Neural cell (in vitro differentiated cells): Measurements from ENCODE around the gene PWP2. TPM values are rescaled to one million over a fixed set of nuclear protein-coding genes. Genes with fewer than 3 reads are reported as not detected.

Experiments
- H2AFZ ChIP-seq: fragments of 200-600, 300-800 bp; sonication (generic), shearing (Covaris generic); 2 replicates; pipeline ENCODE4 v1.6.0; 2014; ENCODE audit warnings: low read depth, mild to moderate bottlenecking, antibody characterized with exemption, low read length, moderate library complexity
- H3F3A ChIP-seq: fragments of 200-600 bp; shearing (Covaris generic); 2 replicates; pipeline ENCODE4 v1.6.1; 2016; ENCODE audit warnings: mild to moderate bottlenecking, moderate library complexity, mixed read lengths, antibody characterized with exemption, low read length; ENCODE audit not compliant: insufficient read depth, poor library complexity, severe bottlenecking
- H3K27ac ChIP-seq: fragments of 200-600, 300-800 bp; sonication (generic), shearing (Covaris generic); 2 replicates; pipeline ENCODE4 v1.5.1; 2014; ENCODE audit warnings: mild to moderate bottlenecking, low read length, moderate library complexity
- H3K27me3 ChIP-seq: fragments of 300-800, 200-600 bp; sonication (generic), shearing (Covaris generic); 2 replicates; pipeline ENCODE4 v1.6.0; 2014; ENCODE audit warnings: mild to moderate bottlenecking, low read depth, low read length, moderate library complexity; ENCODE audit not compliant: insufficient read depth
- H3K36me3 ChIP-seq: fragments of 300-800, 200-600 bp; sonication (generic), shearing (Covaris generic); 2 replicates; pipeline ENCODE4 v1.5.1; 2014; ENCODE audit warnings: mild to moderate bottlenecking, antibody characterized with exemption, low read length, moderate library complexity; ENCODE audit not compliant: insufficient read depth
- H3K4me2 ChIP-seq: fragments of 300-800, 200-600 bp; sonication (generic), shearing (Covaris generic); 2 replicates; pipeline ENCODE4 v1.6.0; 2014; ENCODE audit warnings: mild to moderate bottlenecking, low read length
- H3K4me3 ChIP-seq: fragments of 300-800, 200-600 bp; sonication (generic), shearing (Covaris generic); 2 replicates; pipeline ENCODE4 v1.5.1; 2014; ENCODE audit warnings: mild to moderate bottlenecking, low read length, moderate library complexity
- H3K79me2 ChIP-seq: fragments of 200-600 bp; shearing (Covaris generic); replicated peaks from 2 replicates; pipeline ENCODE4 v1.6.0; 2014; ENCODE audit warnings: mild to moderate bottlenecking, low read length, moderate library complexity; ENCODE audit not compliant: insufficient read depth
- H3K9ac ChIP-seq: fragments of 300-800, 200-600 bp; sonication (generic), shearing (Covaris generic); 2 replicates; pipeline ENCODE4 v1.6.1; 2016; ENCODE audit warnings: mild to moderate bottlenecking, low read length, mixed read lengths
- H3K9me2 ChIP-seq: fragments of 200-600 bp; shearing (Covaris generic); 2 replicates; pipeline ENCODE4 v1.6.1; 2016; ENCODE audit warnings: mild to moderate bottlenecking, low read length, mixed read lengths; ENCODE audit not compliant: insufficient read depth
- H3K9me3 ChIP-seq: fragments of 200-600, 300-800 bp; sonication (generic), shearing (Covaris generic); 2 replicates; pipeline ENCODE4 v1.6.1; 2016; ENCODE audit warnings: mild to moderate bottlenecking, mixed run types, low read length, moderate library complexity, mixed read lengths
- H4K20me1 ChIP-seq: fragments of 200-600 bp; shearing (Covaris generic); 2 replicates; pipeline ENCODE4 v1.6.1; 2016; ENCODE audit warnings: mild to moderate bottlenecking, mixed run types; ENCODE audit not compliant: insufficient read depth
- EP300 ChIP-seq: fragments of 450-650 bp; conservative IDR thresholded peaks from 2 replicates; pipeline ENCODE4 v1.6.1; 2014; ENCODE audit warnings: antibody characterized with exemption, mild to moderate bottlenecking, moderate library complexity; ENCODE audit not compliant: poor library complexity, severe bottlenecking
- EZH2 ChIP-seq: fragments of 200-600, 300-800 bp; shearing (Covaris generic), sonication (generic); IDR thresholded peaks from 2 replicates; pipeline ENCODE4 v1.6.1; 2014; ENCODE audit warnings: antibody characterized with exemption, low read length, borderline replicate concordance, mild to moderate bottlenecking; ENCODE audit not compliant: insufficient read depth, poor library complexity, severe bottlenecking
- MXI1 ChIP-seq: fragments of 450-650 bp; conservative IDR thresholded peaks from 2 replicates; pipeline ENCODE4 v1.6.1; 2014; ENCODE audit warnings: antibody characterized with exemption, mild to moderate bottlenecking; ENCODE audit not compliant: poor library complexity, severe bottlenecking
- POLR2AphosphoS5 ChIP-seq: IDR thresholded peaks from 2 replicates; pipeline ENCODE4 v1.6.1; 2012
- RAD21 ChIP-seq: fragments of 450-650 bp; conservative IDR thresholded peaks from 2 replicates; pipeline ENCODE4 v1.6.1; 2014; ENCODE audit warnings: antibody characterized with exemption, mild to moderate bottlenecking, moderate library complexity
- SMC3 ChIP-seq: fragments of 450-650 bp; conservative IDR thresholded peaks from 2 replicates; pipeline ENCODE4 v1.6.1; 2014; ENCODE audit warnings: antibody characterized with exemption, mild to moderate bottlenecking, moderate library complexity; ENCODE audit not compliant: poor library complexity
- TAF1 ChIP-seq: IDR thresholded peaks from 2 replicates; pipeline ENCODE4 v1.6.1; 2012; ENCODE audit warnings: low read depth
- polyA plus RNA-seq: library from polyadenylated mRNA; depleted of rRNA; stranded (reverse); fragments of >200 nt; gene quantifications from 2 replicates; pipeline ENCODE4 v1.2.3, GENCODE V29; 2014
- TF ChIP-seq, protein P1 (sequence below): fragments of 450-650 bp; IDR thresholded peaks from 2 replicates; pipeline ENCODE4 v1.5.1; 2014; ENCODE audit warnings: antibody characterized with exemption, mild to moderate bottlenecking, moderate library complexity; ENCODE audit not compliant: poor library complexity, severe bottlenecking
- TF ChIP-seq, protein P2 (sequence below): IDR thresholded peaks from 2 replicates; pipeline ENCODE4 v1.6.1; 2012; ENCODE audit warnings: borderline replicate concordance

Gene PWP2
- polyA plus RNA-seq, 1 donor from 2014 or later = 1.7 TPM

DNA sequence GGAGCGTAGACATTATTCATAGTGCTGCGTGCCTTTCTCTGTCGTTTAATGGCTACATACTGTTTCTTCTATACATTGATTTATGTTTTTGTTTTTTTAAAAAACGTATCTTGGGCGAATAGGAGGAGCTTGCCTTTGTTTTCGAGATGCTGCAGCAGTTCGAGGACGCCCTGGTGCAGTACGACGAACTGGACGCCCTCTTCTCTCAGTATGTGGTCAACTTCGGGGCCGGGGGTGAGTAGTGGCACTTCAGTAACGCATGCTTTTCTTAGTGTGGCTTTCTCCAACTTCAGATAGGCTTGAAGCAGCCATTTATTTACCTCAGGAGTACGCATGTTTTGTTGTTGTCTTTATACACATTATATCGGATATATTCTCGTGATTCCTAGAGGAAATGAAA is 48.2 kb upstream of the PWP2 start:
- Histone ChIP-seq H3K27me3 (no peaks in the 10 kb centered on the region), H3K9me3 (no peaks in the 10 kb centered on the region), H3F3A (no peaks in the 10 kb centered on the region), H4K20me1 (no peaks in the 10 kb centered on the region), H3K79me2 (no peaks in the 10 kb centered on the region), H3K4me2 (no peak overlapping the region), H3K36me3 (peaks cover 11% of the 10 kb centered on the region), H3K9ac (no peak overlapping the region), H3K27ac (no peak overlapping the region), H2AFZ (no peak overlapping the region), H3K4me3 (no peak overlapping the region), H3K9me2 (no peaks in the 10 kb centered on the region)
- no peak for TF ChIP-seq POLR2AphosphoS5

DNA sequence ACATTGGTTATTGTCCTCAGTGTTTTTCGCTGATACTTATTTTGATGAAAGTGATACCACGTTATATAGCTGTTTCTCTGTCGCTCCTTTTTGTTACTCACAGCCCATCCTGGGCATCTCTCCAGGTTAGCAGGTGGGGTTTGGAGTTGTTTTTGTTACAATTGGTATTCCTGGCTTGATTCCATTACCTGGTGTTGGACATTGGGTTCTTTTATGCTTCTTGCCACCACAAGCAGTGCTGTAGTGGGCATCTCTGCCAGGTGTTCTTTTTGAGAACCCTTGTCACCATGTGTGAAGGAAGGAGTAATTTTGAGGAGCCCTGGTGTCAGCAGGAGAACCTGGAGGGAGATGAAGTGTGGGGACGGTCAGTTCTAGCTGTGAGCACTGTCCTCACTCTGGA is 47.5 kb upstream of the PWP2 start:
- H3K9me3 ChIP-seq = no peaks in the 10 kb centered on the region
- H3K9ac ChIP-seq = no peak overlapping the region
- no peak overlapping the region for H3K27ac ChIP-seq
- no peak overlapping the region for H2AFZ ChIP-seq
- no peaks in the 10 kb centered on the region for H4K20me1 ChIP-seq
- peaks cover 11% of the 10 kb centered on the region for H3K36me3 ChIP-seq
- H3F3A ChIP-seq = no peaks in the 10 kb centered on the region
- H3K27me3 ChIP-seq = no peaks in the 10 kb centered on the region
- H3K4me2 ChIP-seq = no peak overlapping the region
- no peaks in the 10 kb centered on the region for H3K79me2 ChIP-seq
- H3K9me2 ChIP-seq = no peaks in the 10 kb centered on the region
- H3K4me3 ChIP-seq = no peak overlapping the region
- TF ChIP-seq POLR2AphosphoS5 (no peak), SMC3 (no peak), EZH2 (no peak), EP300 (no peak), MXI1 (no peak), TAF1 (no peak), RAD21 (no peak)
- TF ChIP-seq, protein P1, sequence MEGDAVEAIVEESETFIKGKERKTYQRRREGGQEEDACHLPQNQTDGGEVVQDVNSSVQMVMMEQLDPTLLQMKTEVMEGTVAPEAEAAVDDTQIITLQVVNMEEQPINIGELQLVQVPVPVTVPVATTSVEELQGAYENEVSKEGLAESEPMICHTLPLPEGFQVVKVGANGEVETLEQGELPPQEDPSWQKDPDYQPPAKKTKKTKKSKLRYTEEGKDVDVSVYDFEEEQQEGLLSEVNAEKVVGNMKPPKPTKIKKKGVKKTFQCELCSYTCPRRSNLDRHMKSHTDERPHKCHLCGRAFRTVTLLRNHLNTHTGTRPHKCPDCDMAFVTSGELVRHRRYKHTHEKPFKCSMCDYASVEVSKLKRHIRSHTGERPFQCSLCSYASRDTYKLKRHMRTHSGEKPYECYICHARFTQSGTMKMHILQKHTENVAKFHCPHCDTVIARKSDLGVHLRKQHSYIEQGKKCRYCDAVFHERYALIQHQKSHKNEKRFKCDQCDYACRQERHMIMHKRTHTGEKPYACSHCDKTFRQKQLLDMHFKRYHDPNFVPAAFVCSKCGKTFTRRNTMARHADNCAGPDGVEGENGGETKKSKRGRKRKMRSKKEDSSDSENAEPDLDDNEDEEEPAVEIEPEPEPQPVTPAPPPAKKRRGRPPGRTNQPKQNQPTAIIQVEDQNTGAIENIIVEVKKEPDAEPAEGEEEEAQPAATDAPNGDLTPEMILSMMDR = no peak
- TF ChIP-seq, protein P2, sequence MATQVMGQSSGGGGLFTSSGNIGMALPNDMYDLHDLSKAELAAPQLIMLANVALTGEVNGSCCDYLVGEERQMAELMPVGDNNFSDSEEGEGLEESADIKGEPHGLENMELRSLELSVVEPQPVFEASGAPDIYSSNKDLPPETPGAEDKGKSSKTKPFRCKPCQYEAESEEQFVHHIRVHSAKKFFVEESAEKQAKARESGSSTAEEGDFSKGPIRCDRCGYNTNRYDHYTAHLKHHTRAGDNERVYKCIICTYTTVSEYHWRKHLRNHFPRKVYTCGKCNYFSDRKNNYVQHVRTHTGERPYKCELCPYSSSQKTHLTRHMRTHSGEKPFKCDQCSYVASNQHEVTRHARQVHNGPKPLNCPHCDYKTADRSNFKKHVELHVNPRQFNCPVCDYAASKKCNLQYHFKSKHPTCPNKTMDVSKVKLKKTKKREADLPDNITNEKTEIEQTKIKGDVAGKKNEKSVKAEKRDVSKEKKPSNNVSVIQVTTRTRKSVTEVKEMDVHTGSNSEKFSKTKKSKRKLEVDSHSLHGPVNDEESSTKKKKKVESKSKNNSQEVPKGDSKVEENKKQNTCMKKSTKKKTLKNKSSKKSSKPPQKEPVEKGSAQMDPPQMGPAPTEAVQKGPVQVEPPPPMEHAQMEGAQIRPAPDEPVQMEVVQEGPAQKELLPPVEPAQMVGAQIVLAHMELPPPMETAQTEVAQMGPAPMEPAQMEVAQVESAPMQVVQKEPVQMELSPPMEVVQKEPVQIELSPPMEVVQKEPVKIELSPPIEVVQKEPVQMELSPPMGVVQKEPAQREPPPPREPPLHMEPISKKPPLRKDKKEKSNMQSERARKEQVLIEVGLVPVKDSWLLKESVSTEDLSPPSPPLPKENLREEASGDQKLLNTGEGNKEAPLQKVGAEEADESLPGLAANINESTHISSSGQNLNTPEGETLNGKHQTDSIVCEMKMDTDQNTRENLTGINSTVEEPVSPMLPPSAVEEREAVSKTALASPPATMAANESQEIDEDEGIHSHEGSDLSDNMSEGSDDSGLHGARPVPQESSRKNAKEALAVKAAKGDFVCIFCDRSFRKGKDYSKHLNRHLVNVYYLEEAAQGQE = no peak

DNA sequence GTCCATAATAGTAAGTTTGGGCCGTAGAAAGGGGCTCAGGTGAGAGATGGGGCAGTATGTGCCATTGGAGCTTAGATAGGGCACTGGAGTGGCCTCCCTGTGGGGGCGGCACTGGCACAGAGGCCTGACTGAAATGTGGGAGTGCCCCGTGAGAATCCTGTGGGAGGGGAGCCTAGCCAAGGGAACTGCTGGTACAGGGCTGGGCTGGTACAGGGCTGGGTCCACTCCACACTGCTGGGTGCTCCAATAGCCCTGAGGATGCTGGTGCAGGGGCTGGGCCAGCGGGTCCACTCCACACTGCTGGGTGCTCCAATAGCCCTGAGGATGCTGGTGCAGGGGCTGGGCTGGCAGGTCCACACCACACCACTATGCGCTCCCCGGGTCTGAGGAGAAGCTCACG is 44.8 kb upstream of the PWP2 start:
- H3K9ac ChIP-seq = no peak overlapping the region
- H3F3A ChIP-seq = no peaks in the 10 kb centered on the region
- H4K20me1 ChIP-seq = no peaks in the 10 kb centered on the region
- no peaks in the 10 kb centered on the region for H3K9me3 ChIP-seq
- no peaks in the 10 kb centered on the region for H3K79me2 ChIP-seq
- H3K4me3 ChIP-seq = no peak overlapping the region
- H3K27me3 ChIP-seq = no peaks in the 10 kb centered on the region
- no peak overlapping the region for H3K27ac ChIP-seq
- TF ChIP-seq TAF1 (no peak), POLR2AphosphoS5 (no peak), EP300 (no peak), EZH2 (no peak), RAD21 (no peak), MXI1 (no peak), SMC3 (no peak)
- TF ChIP-seq, protein P2 = no peak
- TF ChIP-seq, protein P1 = no peak
- H3K9me2 ChIP-seq = no peaks in the 10 kb centered on the region
- H3K4me2 ChIP-seq = no peak overlapping the region
- no peak overlapping the region for H2AFZ ChIP-seq
- no peaks in the 10 kb centered on the region for H3K36me3 ChIP-seq
